ENCODE results near the gene ICAM2.

The ICAM2 gene

GRCh38 chr17:64058621-64059020, 38.2 kb upstream of the ICAM2 start:
- H3K36me3 Mint-ChIP-seq (ENCODE audit: low read depth), result peaks cover 15% of the 10 kb centered on the region

GRCh38 chr17:64057701-64058263, 37.3 kb upstream of the ICAM2 start:
- Mint-ChIP-seq H3K4me3 (no peak overlapping the region), H3K36me3 (ENCODE audit: low read depth) (peaks cover 21% of the 10 kb centered on the region), H3K4me1 (peaks cover 22% of the 10 kb centered on the region), H3K9me3 (no peaks in the 10 kb centered on the region), H3K27ac (no peak overlapping the region), H3K27me3 (ENCODE audit: low read depth, poor library complexity) (peaks cover 6% of the 10 kb centered on the region)
- no peak for TF ChIP-seq CTCF (IDR thresholded peaks at IDR 0.05)
- DNase-seq, result no peak

More at GRCh38 chr17:64058621-64059020, 38.2 kb upstream of the ICAM2 start:
- peak overlapping the region; percentile 53 for H3K27ac Mint-ChIP-seq
- no peak overlapping the region for H3K4me3 Mint-ChIP-seq
- no peak for DNase-seq
- no peak for TF ChIP-seq CTCF (IDR thresholded peaks at IDR 0.05)
- peaks cover 25% of the 10 kb centered on the region for H3K4me1 Mint-ChIP-seq
- H3K9me3 Mint-ChIP-seq, result no peaks in the 10 kb centered on the region
- peaks cover 6% of the 10 kb centered on the region for H3K27me3 Mint-ChIP-seq (ENCODE audit: low read depth, poor library complexity)

GRCh38 chr17:64056269-64057005, 36.0 kb upstream of the ICAM2 start:
- Mint-ChIP-seq H3K36me3 (ENCODE audit: low read depth) (peaks cover 26% of the 10 kb centered on the region), H3K27ac (no peak overlapping the region), H3K4me3 (no peak overlapping the region), H3K9me3 (no peaks in the 10 kb centered on the region), H3K27me3 (ENCODE audit: low read depth, poor library complexity) (peaks cover 6% of the 10 kb centered on the region), H3K4me1 (peaks cover 22% of the 10 kb centered on the region)
- no peak for TF ChIP-seq CTCF (IDR thresholded peaks at IDR 0.05)
- no peak for DNase-seq

- no peak for TF ChIP-seq CTCF (IDR thresholded peaks at IDR 0.05)
- Mint-ChIP-seq H3K27ac (no peak overlapping the region), H3K27me3 (ENCODE audit: low read depth, poor library complexity) (peaks cover 6% of the 10 kb centered on the region), H3K9me3 (no peaks in the 10 kb centered on the region), H3K36me3 (ENCODE audit: low read depth) (peaks cover 26% of the 10 kb centered on the region), H3K4me3 (no peak overlapping the region), H3K4me1 (peaks cover 22% of the 10 kb centered on the region)
- no peak for DNase-seq
Measured at GRCh38 chr17:64055183-64056142, 35.0 kb upstream of the ICAM2 start.

- DNase-seq, result no peak
- no peaks in the 10 kb centered on the region for H3K9me3 Mint-ChIP-seq
- H3K4me1 Mint-ChIP-seq, result peaks cover 22% of the 10 kb centered on the region
- no peak for TF ChIP-seq CTCF (IDR thresholded peaks at IDR 0.05)
- peak overlapping the region; percentile 79 for H3K27ac Mint-ChIP-seq
- peaks cover 6% of the 10 kb centered on the region for H3K27me3 Mint-ChIP-seq (ENCODE audit: low read depth, poor library complexity)
- peaks cover 15% of the 10 kb centered on the region for H3K36me3 Mint-ChIP-seq (ENCODE audit: low read depth)
- no peak overlapping the region for H3K4me3 Mint-ChIP-seq
Measured at GRCh38 chr17:64054304-64054703, 33.9 kb upstream of the ICAM2 start.
